T47D (cell line): ENCODE results near the gene THADA.
"Not testable (repeated sequence)": the region's sequence is repeated elsewhere in the genome, so short reads cannot be mapped to it uniquely, and the experiment has no call there.

Source experiments
- DNase-seq, 2 experiments: peaks; one replicate each; pipeline versions ENCODE4 v3.0.0 to v3.0.0-alpha.2; 2011 to 2012; ENCODE audit warnings: low read depth in 1 of 2, low spot score in 1 of 2
- JUND ChIP-seq: IDR thresholded peaks from 2 replicates; pipeline ENCODE4 v1.6.1; 2012; ENCODE audit warnings: low read depth
- in situ Hi-C: cut with HindIII; loops from 2 replicates; pipeline ENCODE4 v1.10.0; 2016; ENCODE audit warnings: low sequenced_read_pairs, low pct_unique_long_range_greater_than_20kb

THADA gene

DNA sequence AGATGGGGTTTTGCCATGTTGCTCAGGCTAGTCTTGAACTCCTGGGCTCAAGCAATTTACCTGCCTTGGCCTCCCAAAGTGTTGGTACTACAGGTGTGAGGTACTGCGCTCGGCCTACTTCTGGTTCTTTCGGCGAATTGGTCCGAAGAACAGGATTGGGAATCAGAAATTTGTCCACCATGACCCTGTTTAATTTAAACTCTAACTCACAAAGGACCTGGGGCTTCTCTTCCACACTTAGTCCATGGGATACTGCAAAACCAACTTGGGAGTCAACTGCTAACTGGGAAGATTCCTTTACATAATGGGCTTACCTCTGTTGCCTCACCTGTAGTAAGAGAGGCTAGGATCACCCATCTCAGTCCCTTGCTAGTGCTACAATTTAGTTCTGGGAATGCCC is 289.6 kb downstream of the THADA start:
- TF ChIP-seq JUND: no peak
- DNase-seq: no peak
- in situ Hi-C loops: no loop called here

- DNase-seq: no peak
Measured at GRCh38 chr2:43305517-43305916, 290.3 kb downstream of the THADA start.

DNA sequence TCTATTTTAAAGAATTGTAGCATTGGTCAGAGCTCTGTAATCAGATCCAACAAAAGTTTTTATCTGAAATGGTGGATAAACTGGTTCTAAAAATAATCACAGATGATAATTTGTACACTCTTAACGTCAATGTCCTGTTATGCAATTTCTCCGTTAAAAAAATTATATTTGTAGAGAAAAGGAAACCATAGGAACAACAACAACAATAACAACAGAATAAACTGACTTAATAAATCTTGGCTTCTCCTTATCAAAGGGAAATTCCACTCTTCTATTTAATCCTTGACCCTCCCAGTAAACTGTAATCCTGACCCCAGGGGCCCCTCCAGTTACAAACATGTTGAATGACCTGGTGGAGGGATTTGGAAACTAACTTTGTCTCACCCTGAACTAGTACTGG is 290.8 kb downstream of the THADA start:
- DNase-seq: no peak
- TF ChIP-seq JUND: no peak
- in situ Hi-C loops: no loop called here

More at GRCh38 chr2:43305517-43305916, 290.3 kb downstream of the THADA start:
- in situ Hi-C loops: no loop called here
- TF ChIP-seq JUND: no peak

DNA sequence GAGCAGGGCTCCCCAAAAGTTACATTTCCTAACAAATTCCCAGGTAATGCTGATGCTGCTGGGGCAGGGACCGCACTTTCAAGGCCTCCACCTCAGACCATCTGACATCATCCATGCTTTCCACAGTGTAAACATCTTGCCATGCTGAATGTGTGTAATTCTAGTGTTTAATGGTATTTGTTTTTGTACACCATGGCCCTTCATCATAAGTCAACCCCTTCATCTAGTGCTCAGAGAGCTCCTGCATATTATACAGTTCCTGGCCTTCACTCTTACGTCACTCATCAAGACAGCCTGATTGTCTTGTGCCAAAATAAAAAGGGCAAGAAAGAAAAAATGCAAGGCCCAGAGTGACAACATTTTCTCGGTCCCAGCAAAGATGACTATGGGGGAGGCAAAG is 291.9 kb downstream of the THADA start:
- in situ Hi-C loops: no loop called here
- no peak for DNase-seq
- no peak for TF ChIP-seq JUND

GRCh38 chr2:43302961-43303494 is 292.8 kb downstream of the THADA start:
- in situ Hi-C loops: no loop called here
- TF ChIP-seq JUND: no peak
- no peak for DNase-seq

GRCh38 chr2:43302182-43302960 is 293.5 kb downstream of the THADA start:
- no peak for DNase-seq
- in situ Hi-C loops: no loop called here
- no peak for TF ChIP-seq JUND

- DNase-seq: no peak
- no peak for TF ChIP-seq JUND
- in situ Hi-C loops: no loop called here
Measured at GRCh38 chr2:43300781-43301583, 294.9 kb downstream of the THADA start.

GRCh38 chr2:43300222-43300621 is 295.6 kb downstream of the THADA start:
- TF ChIP-seq JUND: no peak
- in situ Hi-C loops: no loop called here

DNA sequence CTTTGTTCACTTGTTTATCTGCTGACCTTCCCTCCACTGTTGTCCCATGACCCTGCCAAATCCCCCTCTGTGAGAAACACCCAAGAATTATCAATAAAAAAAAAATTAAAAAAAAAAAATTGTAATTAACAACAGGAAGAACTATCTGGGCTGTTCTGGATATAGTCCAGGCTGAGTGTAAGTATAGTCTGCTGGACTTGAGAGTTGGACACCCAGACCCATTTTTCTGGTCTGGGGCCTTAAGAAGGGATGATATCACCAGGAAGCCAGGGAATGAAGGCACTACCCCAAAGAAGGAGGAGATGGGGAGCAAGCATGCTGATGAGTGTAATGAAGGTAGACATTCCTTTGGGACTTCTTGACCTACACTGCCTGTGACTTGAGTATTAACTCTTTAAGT is 297.3 kb downstream of the THADA start:
- in situ Hi-C loops: no loop called here
- TF ChIP-seq JUND: no peak
- DNase-seq: no peak

More at GRCh38 chr2:43300222-43300621, 295.6 kb downstream of the THADA start:
- DNase-seq: no peak

DNA sequence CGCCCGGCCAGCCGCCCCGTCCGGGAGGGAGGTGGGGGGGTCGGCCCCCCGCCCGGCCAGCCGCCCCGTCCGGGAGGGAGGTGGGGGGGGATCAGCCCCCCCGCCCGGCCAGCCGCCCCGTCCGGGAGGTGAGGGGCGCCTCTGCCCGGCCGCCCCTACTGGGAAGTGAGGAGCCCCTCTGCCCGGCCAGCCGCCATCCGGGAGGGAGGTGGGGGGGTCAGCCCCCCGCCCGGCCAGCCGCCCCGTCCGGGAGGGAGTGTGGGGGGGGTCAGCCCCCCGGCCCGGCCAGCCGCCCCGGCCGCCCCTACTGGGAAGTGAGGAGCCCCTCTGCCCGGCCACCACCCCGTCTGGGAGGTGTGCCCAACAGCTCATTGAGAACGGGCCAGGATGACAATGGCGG is 298.1 kb downstream of the THADA start:
- in situ Hi-C loops, DNase-seq: not testable (repeated sequence)

GRCh38 chr2:43294973-43295603 is 300.8 kb downstream of the THADA start:
- no peak for TF ChIP-seq JUND
- in situ Hi-C loops: no loop called here
- DNase-seq: no peak

- no peak for TF ChIP-seq JUND
- DNase-seq: no peak
- in situ Hi-C loops: no loop called here
Measured at GRCh38 chr2:43293744-43294695, 301.8 kb downstream of the THADA start.
